Stimulated activated naive B cell treated with anti-CD40 and anti-IgM and Interleukin-4, amounts not matched to agents 10 μg/mL and 1 μg/mL and 100 μg/mL, for 72 hours (primary cell): ENCODE data around the gene PATJ.
"Not testable (repeated sequence)": the region's sequence is repeated elsewhere in the genome, so short reads cannot be mapped to it uniquely, and the experiment has no call there.

ENCODE experiments used
- ATAC-seq, 2 donors: fragments of 150-1000 bp; cut with Tn5 transposase; replicated peaks; 2 replicates each; pipeline ENCODE4 v1.10.0; 2021; ENCODE audit warnings: moderate library complexity in 1 of 2
- DNase-seq: peaks from one replicate; pipeline ENCODE4 v3.0.0; 2021
- H3K27ac Mint-ChIP-seq: one replicate; pipeline ENCODE4 v1.8.0; 2022; ENCODE audit warnings: mild to moderate bottlenecking, mixed read lengths
- H3K27me3 Mint-ChIP-seq, 2 donors: one replicate each; pipeline ENCODE4 v1.8.0; 2022; ENCODE audit warnings: mixed read lengths in 2 of 2
- H3K36me3 Mint-ChIP-seq, 2 donors: one replicate each; pipeline ENCODE4 v1.8.0; 2022; ENCODE audit warnings: mixed read lengths in 2 of 2, mild to moderate bottlenecking in 1 of 2
- H3K4me1 Mint-ChIP-seq, 2 donors: one replicate each; pipeline ENCODE4 v1.8.0; 2022; ENCODE audit warnings: mixed read lengths in 2 of 2, mild to moderate bottlenecking in 1 of 2
- H3K4me3 Mint-ChIP-seq, 2 donors: one replicate each; pipeline ENCODE4 v1.8.0; 2022; ENCODE audit warnings: mild to moderate bottlenecking in 2 of 2, mixed read lengths in 2 of 2, moderate library complexity in 1 of 2
- H3K9me3 Mint-ChIP-seq, 2 donors: one replicate each; pipeline ENCODE4 v1.8.0; 2022; ENCODE audit warnings: mixed read lengths in 2 of 2, mild to moderate bottlenecking in 1 of 2

PATJ gene

DNA sequence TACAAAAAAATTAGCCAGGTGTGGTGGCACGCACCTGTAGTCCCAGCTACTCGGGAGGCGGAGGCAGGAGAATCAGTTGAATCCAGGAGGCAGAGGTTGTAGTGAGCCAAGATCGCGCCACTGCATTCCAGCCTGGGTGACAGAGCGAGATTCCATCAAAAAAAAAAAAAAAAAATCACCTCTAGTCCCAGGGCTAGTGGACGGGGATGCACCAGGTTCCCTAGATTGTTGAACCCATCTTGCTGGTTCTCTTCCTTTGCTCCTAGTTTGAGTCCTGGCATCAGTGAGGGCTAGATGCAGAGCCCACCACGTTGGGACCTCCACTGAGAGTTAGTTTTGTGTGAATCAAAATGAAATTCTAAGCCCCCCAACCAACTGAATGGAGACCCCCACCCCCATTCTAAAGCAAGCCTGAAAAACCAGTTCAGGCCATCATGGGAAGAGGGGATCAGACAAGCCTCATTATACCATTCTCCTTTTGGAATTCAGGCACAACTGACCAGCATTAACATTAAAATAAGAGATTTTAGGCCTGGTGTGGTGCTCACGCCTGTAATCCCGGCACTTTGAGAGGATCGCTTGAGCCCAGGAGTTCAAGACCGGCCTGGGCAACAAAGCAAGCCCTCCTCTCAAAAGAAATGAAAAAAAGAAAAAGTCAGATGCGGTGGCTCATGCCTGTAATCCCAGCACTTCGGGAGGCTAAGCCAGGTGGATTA, 434.5 kb downstream of the PATJ start:
- H3K27me3 Mint-ChIP-seq = peaks cover 0 to 6% of the 10 kb centered on the region in 2 donors
- H3K4me1 Mint-ChIP-seq = no peaks in the 10 kb centered on the region
- no peak overlapping the region for H3K27ac Mint-ChIP-seq

DNA sequence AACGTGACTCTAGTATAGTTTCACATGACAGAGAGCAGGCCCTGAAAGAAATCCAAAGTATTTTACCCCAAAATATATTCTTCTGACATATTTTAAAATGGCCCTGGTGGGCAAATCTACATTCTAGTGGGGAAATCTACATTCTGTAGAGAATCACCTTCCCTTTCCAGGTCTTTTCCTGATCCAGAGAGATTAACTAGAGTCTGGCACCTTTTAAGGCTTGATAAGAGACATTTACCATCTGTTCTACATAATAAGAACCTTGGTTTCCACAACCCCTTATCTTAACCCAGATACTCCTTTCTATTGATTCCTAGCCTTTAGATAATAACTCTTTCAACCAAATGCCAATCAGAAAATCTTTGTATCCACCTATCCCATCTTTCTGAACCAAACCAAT, 435.3 kb downstream of the PATJ start:
- Mint-ChIP-seq H3K27ac (no peak overlapping the region), H3K4me3 (no peak overlapping the region), H3K27me3 (no peaks in the 10 kb centered on the region), H3K4me1 (no peaks in the 10 kb centered on the region), H3K9me3 (no peaks in the 10 kb centered on the region), H3K36me3 (no peaks in the 10 kb centered on the region)
- DNase-seq (no peak), ATAC-seq (no peak)

More for the DNA sequence above, 434.5 kb downstream of the PATJ start:
- no peaks in the 10 kb centered on the region for H3K9me3 Mint-ChIP-seq
- H3K4me3 Mint-ChIP-seq = no peak overlapping the region
- ATAC-seq (no peak), DNase-seq (no peak)
- H3K36me3 Mint-ChIP-seq = no peaks in the 10 kb centered on the region

DNA sequence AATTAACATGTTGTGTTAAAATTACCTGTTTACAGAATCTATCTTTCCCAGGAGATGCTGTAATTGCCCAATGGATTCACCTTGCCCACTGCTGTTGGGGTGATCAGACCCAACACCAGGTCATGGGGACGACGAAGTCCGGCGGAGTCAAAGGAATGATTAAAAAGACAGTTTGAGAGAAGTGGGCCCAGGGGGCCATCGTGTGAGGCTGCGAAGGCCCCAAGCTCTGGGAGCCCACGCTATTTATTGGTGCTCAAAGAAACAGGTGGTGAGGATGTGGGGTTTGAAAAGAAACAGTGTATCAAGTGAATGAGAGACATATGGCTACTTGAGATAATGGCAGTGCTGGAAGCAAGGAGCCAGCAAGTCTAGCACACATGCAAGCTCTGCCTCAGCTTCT, 436.1 kb downstream of the PATJ start:
- no peaks in the 10 kb centered on the region for H3K36me3 Mint-ChIP-seq

DNA sequence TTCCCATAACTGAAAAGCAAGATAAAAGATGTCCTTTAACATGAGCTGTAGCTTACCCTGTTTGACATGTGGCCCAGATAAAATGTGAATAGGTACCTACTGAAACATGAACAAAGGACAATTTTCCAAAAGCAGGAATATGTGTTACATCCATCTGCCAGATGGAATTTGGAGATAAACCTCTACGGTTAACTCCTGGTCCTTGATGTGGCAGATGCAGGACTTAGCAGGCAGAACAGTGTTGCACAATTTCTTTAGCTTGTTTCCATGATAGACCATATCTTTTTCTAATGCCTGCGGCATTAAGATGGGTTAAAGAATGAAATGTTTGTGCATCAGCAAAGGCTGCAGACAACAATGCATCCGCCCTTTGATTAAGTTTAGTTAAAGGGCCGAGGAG, 437.8 kb downstream of the PATJ start:
- not testable (repeated sequence) for ATAC-seq, H3K27ac Mint-ChIP-seq, DNase-seq, H3K9me3 Mint-ChIP-seq, H3K27me3 Mint-ChIP-seq, H3K4me3 Mint-ChIP-seq, H3K36me3 Mint-ChIP-seq, H3K4me1 Mint-ChIP-seq

More for the DNA sequence above, 436.1 kb downstream of the PATJ start:
- DNase-seq = no peak
- no peak overlapping the region for H3K4me3 Mint-ChIP-seq
- no peaks in the 10 kb centered on the region for H3K9me3 Mint-ChIP-seq
- no peak overlapping the region for H3K27ac Mint-ChIP-seq
- H3K4me1 Mint-ChIP-seq = no peaks in the 10 kb centered on the region
- H3K27me3 Mint-ChIP-seq = no peaks in the 10 kb centered on the region
- ATAC-seq = no peak

DNA sequence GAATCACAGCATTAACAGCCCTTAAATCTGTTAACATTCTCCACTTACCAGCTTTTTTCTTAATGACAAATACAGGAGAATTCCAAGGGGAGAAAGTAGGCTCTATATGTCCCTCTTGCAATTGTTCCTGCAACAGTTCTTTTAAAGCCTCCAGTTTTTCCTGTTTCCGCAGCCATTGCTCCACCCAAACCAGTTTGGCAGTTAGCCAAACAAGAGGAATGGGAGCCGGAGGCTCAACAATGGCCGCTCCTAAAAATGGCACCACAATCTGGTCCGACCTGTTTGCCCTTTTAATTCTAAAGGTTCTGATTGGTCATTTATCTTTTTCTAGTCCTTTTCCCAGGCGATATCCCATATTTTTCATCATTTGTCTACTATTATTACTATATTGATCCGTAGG, 438.4 kb downstream of the PATJ start:
- ATAC-seq = no peak
- no peak for DNase-seq
- Mint-ChIP-seq H3K36me3 (no peaks in the 10 kb centered on the region), H3K4me3 (no peak overlapping the region), H3K27ac (no peak overlapping the region), H3K4me1 (no peaks in the 10 kb centered on the region), H3K27me3 (peaks cover 0 to 5% of the 10 kb centered on the region in 2 donors), H3K9me3 (no peaks in the 10 kb centered on the region)

DNA sequence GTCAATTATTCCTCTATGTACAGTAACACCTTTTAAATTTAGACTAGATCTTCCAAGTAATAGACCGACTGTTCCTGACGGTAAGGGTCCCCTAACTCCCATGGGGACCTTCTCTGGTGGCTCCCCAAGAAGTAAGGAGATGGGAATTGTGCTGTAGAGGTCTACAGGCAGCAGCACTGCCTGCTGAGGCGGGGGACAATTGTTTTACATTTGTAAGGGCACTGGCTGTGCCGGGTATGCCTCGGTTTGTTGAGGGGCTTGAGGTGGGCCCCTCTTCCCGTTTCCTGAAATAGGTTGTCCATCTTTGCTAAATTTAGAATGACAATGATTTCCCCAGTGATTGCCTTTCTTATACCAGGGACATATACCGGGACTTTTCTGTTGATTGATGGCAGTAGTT, 439.3 kb downstream of the PATJ start:
- Mint-ChIP-seq H3K4me1 (no peaks in the 10 kb centered on the region), H3K9me3 (no peaks in the 10 kb centered on the region), H3K36me3 (no peaks in the 10 kb centered on the region), H3K4me3 (no peak overlapping the region), H3K27me3 (peaks cover 0 to 5% of the 10 kb centered on the region in 2 donors), H3K27ac (no peak overlapping the region)
- no peak for ATAC-seq
- no peak for DNase-seq

DNA sequence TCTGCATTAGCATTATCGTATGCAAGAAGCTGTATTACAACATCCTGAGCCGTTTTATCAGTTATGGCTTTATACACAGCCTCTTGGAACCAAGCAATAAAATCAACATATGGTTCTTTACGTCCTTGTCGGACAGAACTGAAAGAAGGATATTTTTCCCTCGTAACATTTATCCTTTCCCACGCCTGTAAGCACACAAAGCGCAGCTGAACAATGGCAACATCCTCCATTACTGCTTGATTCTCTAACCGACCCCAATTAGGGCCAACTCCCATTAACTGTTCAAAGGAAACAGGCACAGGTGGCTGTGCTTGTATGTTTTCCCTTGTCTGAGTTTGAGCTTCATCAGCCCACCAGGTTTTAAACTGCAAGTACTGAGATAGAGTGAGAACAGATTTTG, 439.9 kb downstream of the PATJ start:
- DNase-seq, H3K4me1 Mint-ChIP-seq, H3K27me3 Mint-ChIP-seq, H3K36me3 Mint-ChIP-seq, H3K27ac Mint-ChIP-seq, H3K4me3 Mint-ChIP-seq, H3K9me3 Mint-ChIP-seq, ATAC-seq: not testable (repeated sequence)

DNA sequence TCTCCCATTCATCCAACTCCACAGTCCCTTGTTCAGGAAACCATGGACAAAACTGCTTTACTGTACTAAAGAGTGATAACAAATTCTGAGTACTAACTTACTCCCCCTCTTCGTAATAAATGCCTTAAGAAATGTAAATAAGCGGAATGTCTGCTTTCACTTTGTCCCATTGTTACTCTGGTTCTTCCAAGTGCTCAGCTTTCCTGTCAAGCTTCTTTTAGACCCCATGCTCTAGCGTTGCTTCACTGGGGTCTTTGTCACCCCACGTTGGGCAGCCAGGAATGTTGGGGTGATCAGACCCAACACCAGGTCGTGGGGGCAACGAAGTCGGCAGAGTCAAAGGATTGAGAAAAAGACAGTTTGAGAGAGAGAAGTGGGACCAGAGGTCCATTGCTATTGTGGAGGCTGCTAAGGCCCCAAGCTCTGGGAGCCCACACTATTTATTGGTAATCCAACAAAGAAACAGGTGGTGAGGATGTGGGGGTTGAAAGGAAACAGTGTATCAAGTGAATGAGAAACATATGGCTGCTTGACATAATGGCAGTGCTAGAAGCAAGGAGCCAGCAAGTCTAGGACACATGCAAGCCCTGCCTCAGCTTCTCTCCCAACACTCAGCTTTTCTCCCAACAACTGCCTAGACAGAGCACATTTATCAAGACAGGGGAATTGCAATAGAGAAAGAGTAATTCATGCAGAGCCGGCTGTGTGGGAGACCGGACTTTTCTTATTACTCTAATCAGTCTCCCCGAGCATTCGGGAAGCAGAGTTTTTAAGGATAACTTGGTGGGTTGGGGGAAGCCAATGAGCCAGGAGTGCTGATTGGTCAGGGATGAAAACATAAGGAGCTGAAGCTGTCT, 441.1 kb downstream of the PATJ start:
- H3K27ac Mint-ChIP-seq, ATAC-seq, H3K27me3 Mint-ChIP-seq, H3K36me3 Mint-ChIP-seq, H3K4me3 Mint-ChIP-seq, H3K9me3 Mint-ChIP-seq, DNase-seq, H3K4me1 Mint-ChIP-seq: not testable (repeated sequence)

DNA sequence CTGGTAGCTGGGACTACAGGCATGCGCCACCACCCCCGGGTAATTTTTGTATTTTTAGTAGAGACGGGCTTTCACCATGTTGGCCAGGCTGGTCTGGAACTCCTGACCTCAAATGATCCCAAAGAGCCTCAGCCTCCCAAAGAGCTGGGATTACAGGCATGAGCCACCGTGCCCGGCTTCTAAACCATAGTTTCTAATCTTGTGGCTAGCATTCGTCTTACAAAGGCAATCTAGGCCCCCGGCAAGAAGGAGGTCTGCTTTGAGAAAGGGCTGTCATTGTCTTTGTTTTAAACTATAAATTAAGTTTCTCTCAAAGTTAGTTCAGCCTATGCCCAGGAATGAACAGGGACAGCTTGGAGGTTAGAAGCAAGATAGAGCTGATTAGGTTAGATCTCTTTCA, 442.1 kb downstream of the PATJ start:
- peaks cover 0 to 5% of the 10 kb centered on the region in 2 donors for H3K27me3 Mint-ChIP-seq
- no peaks in the 10 kb centered on the region for H3K36me3 Mint-ChIP-seq
- no peak for ATAC-seq
- no peaks in the 10 kb centered on the region for H3K9me3 Mint-ChIP-seq
- no peak overlapping the region for H3K27ac Mint-ChIP-seq
- DNase-seq = no peak
- H3K4me1 Mint-ChIP-seq = no peaks in the 10 kb centered on the region
- no peak overlapping the region for H3K4me3 Mint-ChIP-seq

DNA sequence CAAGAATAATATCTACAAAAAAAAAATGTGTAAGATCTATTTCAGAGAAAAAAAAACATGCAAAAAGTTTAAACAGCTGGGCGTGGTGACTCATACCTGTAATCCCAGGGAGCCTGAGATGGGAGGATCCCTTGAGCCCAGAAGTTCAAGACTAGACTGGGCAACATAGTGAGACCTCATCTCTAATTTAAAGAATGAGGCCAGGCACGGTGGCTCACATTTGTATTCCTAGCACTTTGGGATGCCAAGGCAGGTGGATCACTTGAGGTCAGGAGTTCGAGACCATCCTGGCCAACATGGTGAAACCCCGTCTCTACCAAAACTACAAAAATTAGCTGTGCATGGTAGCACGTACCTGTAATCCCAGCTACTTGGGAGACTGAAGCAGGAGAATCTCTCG, 443.0 kb downstream of the PATJ start:
- not testable (repeated sequence) for H3K4me3 Mint-ChIP-seq, ATAC-seq, DNase-seq, H3K27ac Mint-ChIP-seq, H3K9me3 Mint-ChIP-seq, H3K4me1 Mint-ChIP-seq, H3K27me3 Mint-ChIP-seq, H3K36me3 Mint-ChIP-seq

DNA sequence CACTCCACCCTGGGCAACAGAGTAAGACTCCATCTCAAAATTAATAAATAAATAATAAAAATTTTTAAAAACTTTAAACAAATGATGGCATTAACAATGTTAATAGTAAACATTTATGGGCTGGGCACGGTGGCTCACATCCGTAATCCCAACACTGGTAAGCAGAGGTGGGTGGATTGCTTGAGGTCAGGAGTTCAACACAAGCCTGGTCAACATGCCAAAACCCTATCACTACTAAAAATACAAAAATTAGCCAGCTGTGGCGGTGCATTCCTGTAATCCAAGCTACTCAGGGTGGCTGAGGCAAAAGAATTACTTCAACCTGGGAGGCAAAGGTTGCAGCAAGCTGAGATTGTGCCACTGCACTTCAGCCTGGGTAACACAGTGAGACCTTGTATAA, 443.4 kb downstream of the PATJ start:
- no peaks in the 10 kb centered on the region for H3K4me1 Mint-ChIP-seq
- peaks cover 0 to 5% of the 10 kb centered on the region in 2 donors for H3K27me3 Mint-ChIP-seq
- no peaks in the 10 kb centered on the region for H3K9me3 Mint-ChIP-seq
- no peak overlapping the region for H3K4me3 Mint-ChIP-seq
- H3K27ac Mint-ChIP-seq = no peak overlapping the region
- ATAC-seq = no peak
- DNase-seq = no peak
- H3K36me3 Mint-ChIP-seq = no peaks in the 10 kb centered on the region

DNA sequence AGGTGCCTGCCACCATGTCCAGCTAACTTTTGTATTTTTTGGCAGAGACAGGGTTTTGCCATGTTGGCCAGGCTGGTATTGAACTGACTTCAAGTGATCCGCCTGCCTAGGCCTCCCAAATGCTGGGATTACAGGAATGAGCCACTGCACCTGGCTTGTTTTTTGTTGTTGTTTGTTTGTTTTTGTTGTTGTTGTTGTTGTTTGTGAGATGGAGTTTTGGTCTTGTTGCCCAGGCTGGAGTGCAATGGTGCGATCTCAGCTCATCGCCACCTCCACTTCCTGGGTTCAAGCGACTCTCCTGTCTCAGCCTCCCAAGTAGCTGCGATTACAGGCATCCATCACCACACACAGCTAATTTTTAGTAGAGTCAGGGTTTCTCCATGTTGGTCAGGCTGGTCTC, 445.3 kb downstream of the PATJ start:
- no peaks in the 10 kb centered on the region for H3K36me3 Mint-ChIP-seq
- no peaks in the 10 kb centered on the region for H3K4me1 Mint-ChIP-seq
- H3K9me3 Mint-ChIP-seq = no peaks in the 10 kb centered on the region
- H3K4me3 Mint-ChIP-seq = no peak overlapping the region
- ATAC-seq = no peak
- peaks cover under 1 to 16% of the 10 kb centered on the region in 2 donors for H3K27me3 Mint-ChIP-seq
- no peak for DNase-seq
- no peak overlapping the region for H3K27ac Mint-ChIP-seq

DNA sequence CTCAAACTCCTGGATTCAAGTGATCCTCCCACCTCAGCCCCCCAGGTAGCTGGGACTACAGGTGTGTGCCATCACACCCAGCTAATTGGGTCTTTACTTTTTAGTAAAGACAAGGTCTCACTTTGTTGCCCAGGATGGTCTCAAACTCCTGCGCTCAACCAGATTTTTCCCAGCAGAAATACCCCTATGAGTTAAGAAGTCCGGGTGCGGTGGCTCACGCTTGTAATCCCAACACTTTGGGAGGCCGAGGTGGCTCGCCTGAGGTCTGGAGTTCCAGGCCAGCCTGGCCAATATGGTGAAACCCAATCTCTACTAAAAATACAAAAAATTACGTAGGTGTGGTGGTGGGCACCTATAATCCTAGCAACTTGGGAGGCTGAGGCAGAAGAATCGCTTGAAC, 445.8 kb downstream of the PATJ start:
- Mint-ChIP-seq H3K27ac (no peak overlapping the region), H3K4me3 (no peak overlapping the region), H3K36me3 (no peaks in the 10 kb centered on the region), H3K4me1 (no peaks in the 10 kb centered on the region), H3K9me3 (no peaks in the 10 kb centered on the region), H3K27me3 (peaks cover 4 to 21% of the 10 kb centered on the region in 2 donors)
- DNase-seq = no peak
- ATAC-seq = no peak

DNA sequence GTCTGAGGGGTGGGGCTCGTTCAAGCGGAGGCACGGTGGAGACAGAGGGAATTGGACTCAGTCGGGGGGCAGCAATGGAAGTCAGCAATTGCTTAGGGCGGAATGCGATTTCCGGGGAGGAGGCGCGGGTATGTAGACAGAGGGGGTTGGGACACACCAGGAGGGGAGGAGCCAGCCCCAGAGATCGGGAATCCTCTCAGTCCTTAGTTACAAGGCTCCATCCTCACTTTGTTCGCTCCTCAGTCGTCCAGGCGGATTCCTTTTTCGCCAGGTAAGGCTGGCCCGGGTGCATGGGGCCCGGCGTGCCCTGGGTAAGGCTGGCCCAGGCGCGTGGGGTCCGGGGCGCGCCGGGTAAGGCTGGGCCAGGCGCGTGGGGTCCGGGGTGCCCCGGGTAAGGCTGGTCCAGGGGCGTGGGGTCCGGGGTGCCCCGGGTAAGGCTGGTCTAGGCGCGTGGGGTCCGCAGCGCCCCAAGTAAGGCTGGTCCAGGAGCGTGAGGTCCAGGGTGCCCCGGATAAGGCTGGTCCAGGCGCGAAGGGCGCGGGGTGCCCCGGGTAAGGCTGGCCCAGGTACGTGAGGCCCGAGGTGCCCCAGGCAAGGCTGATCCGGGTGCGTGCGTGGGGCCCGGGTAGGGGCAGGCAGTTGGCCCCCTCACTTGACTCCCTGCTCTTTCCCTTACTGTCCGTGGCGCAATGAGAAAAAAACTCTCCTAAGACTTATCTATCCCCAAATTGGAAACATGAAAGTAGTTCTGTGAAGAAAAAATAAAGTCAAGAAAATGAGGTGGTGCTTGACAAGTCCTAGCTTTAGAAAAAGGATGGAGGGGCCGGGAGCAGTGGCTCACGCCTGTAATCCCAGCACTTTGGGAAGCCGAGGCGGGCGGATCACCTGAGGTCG, 452.6 kb downstream of the PATJ start, which contains the start of gene L1TD1:
L1TD1 (plus strand) TSS at position 199 of the 894 bp plus-strand sequence. CDS start 11,780 bp downstream, outside the sequence.
- Mint-ChIP-seq H3K4me3 (peak within 1 kb of the TSS in 1 of 2 donors; percentile 63), H3K27me3 (peaks cover 32 to 52% of the 10 kb centered on the region in 2 donors)

More for the DNA sequence above, 452.6 kb downstream of the PATJ start, which contains the start of gene L1TD1:
- peaks cover 3 to 14% of the 10 kb centered on the region in 2 donors for H3K4me1 Mint-ChIP-seq
- DNase-seq (no peak), ATAC-seq (no peak)
- H3K9me3 Mint-ChIP-seq = peaks cover 4 to 6% of the 10 kb centered on the region in 2 donors
- peaks cover 3 to 9% of the 10 kb centered on the region in 2 donors for H3K36me3 Mint-ChIP-seq
- H3K27ac Mint-ChIP-seq = no peak within 1 kb of the TSS
